Osteocyte (in vitro differentiated cells): Measurements from ENCODE around the gene SLC6A12. TPM values are rescaled to one million over a fixed set of nuclear protein-coding genes. Genes with fewer than 3 reads are reported as not detected.

Experiments used
- DNase-seq: peaks from one replicate; pipeline ENCODE4 v3.0.0; 2021; ENCODE audit warnings: mixed read lengths; ENCODE audit not compliant: unreplicated experiment; ENCODE audit errors: extremely low spot score
- H3K27ac Mint-ChIP-seq: one replicate; pipeline ENCODE4 v1.8.0; 2021; ENCODE audit warnings: mild to moderate bottlenecking, mixed read lengths; ENCODE audit not compliant: unreplicated experiment
- H3K27me3 Mint-ChIP-seq: one replicate; pipeline ENCODE4 v1.8.0; 2021; ENCODE audit warnings: mixed read lengths; ENCODE audit not compliant: unreplicated experiment
- H3K36me3 Mint-ChIP-seq: one replicate; pipeline ENCODE4 v1.8.0; 2021; ENCODE audit warnings: mixed read lengths; ENCODE audit not compliant: unreplicated experiment
- H3K4me1 Mint-ChIP-seq: one replicate; pipeline ENCODE4 v1.8.0; 2021; ENCODE audit warnings: mixed read lengths; ENCODE audit not compliant: unreplicated experiment
- H3K4me3 Mint-ChIP-seq: one replicate; pipeline ENCODE4 v1.8.0; 2021; ENCODE audit warnings: mild to moderate bottlenecking, moderate library complexity, mixed read lengths; ENCODE audit not compliant: unreplicated experiment
- H3K9me3 Mint-ChIP-seq: one replicate; pipeline ENCODE4 v1.8.0; 2021; ENCODE audit warnings: mixed read lengths; ENCODE audit not compliant: unreplicated experiment
- CTCF ChIP-seq: fragments of 200-600 bp; sonication (generic); IDR thresholded peaks from 2 replicates; pipeline ENCODE4 v1.5.0; 2021; ENCODE audit warnings: antibody characterized with exemption, mild to moderate bottlenecking, moderate library complexity
- total RNA-seq: library from RNA; stranded (reverse); gene quantifications from 2 replicates; pipeline ENCODE4 v1.2.1, GENCODE V29; 2021

The SLC6A12 gene
- total RNA-seq, 1 donor from 2014 or later: not detected

- H3K9me3 Mint-ChIP-seq: no peaks in the 10 kb centered on the region
- H3K4me3 Mint-ChIP-seq: no peak overlapping the region
- H3K27me3 Mint-ChIP-seq: peaks cover 58% of the 10 kb centered on the region
- no peaks in the 10 kb centered on the region for H3K36me3 Mint-ChIP-seq
- H3K27ac Mint-ChIP-seq: no peak overlapping the region
- TF ChIP-seq CTCF: no peak
- no peaks in the 10 kb centered on the region for H3K4me1 Mint-ChIP-seq
- no peak for DNase-seq
These were observed 11.1 kb upstream of the SLC6A12 start for GRCh38 chr12:225012-225411.

GRCh38 chr12:224330-224729 lies 10.4 kb upstream of the SLC6A12 start:
- H3K27me3 Mint-ChIP-seq: peaks cover 51% of the 10 kb centered on the region
- TF ChIP-seq CTCF: no peak
- H3K36me3 Mint-ChIP-seq: no peaks in the 10 kb centered on the region
- no peak overlapping the region for H3K27ac Mint-ChIP-seq
- H3K4me1 Mint-ChIP-seq: no peaks in the 10 kb centered on the region
- no peaks in the 10 kb centered on the region for H3K9me3 Mint-ChIP-seq
- DNase-seq: no peak
- H3K4me3 Mint-ChIP-seq: no peak overlapping the region

- Mint-ChIP-seq H3K4me1 (no peaks in the 10 kb centered on the region), H3K4me3 (no peak overlapping the region), H3K36me3 (no peaks in the 10 kb centered on the region), H3K27ac (no peak overlapping the region), H3K9me3 (no peaks in the 10 kb centered on the region), H3K27me3 (peaks cover 50% of the 10 kb centered on the region)
- DNase-seq: no peak
- TF ChIP-seq CTCF: no peak
These were observed 9.9 kb upstream of the SLC6A12 start for GRCh38 chr12:223841-224240.

GRCh38 chr12:221736-222135 lies 7.8 kb upstream of the SLC6A12 start:
- H3K4me3 Mint-ChIP-seq: no peak overlapping the region
- no peaks in the 10 kb centered on the region for H3K9me3 Mint-ChIP-seq
- no peaks in the 10 kb centered on the region for H3K4me1 Mint-ChIP-seq
- no peak for DNase-seq
- TF ChIP-seq CTCF: no peak
- H3K27ac Mint-ChIP-seq: no peak overlapping the region
- peaks cover 40% of the 10 kb centered on the region for H3K27me3 Mint-ChIP-seq
- H3K36me3 Mint-ChIP-seq: no peaks in the 10 kb centered on the region

- no peak overlapping the region for H3K27ac Mint-ChIP-seq
These were observed 7.1 kb upstream of the SLC6A12 start for GRCh38 chr12:220946-221550.

More at GRCh38 chr12:220946-221550, 7.1 kb upstream of the SLC6A12 start:
- no peak for DNase-seq
- TF ChIP-seq CTCF: no peak
- H3K36me3 Mint-ChIP-seq: no peaks in the 10 kb centered on the region
- H3K27me3 Mint-ChIP-seq: peaks cover 40% of the 10 kb centered on the region
- no peaks in the 10 kb centered on the region for H3K4me1 Mint-ChIP-seq
- H3K4me3 Mint-ChIP-seq: no peak overlapping the region
- H3K9me3 Mint-ChIP-seq: no peaks in the 10 kb centered on the region
